NCI-H1436 (cell line): ENCODE data around the gene EIF2AK3.
"Not testable (repeated sequence)": the region's sequence is repeated elsewhere in the genome, so short reads cannot be mapped to it uniquely, and the experiment has no call there.

Source experiments
- DNase-seq: peaks from one replicate; lab custom pipeline; 2025; lab: John Stamatoyannopoulos, UW

The EIF2AK3 gene

DNA sequence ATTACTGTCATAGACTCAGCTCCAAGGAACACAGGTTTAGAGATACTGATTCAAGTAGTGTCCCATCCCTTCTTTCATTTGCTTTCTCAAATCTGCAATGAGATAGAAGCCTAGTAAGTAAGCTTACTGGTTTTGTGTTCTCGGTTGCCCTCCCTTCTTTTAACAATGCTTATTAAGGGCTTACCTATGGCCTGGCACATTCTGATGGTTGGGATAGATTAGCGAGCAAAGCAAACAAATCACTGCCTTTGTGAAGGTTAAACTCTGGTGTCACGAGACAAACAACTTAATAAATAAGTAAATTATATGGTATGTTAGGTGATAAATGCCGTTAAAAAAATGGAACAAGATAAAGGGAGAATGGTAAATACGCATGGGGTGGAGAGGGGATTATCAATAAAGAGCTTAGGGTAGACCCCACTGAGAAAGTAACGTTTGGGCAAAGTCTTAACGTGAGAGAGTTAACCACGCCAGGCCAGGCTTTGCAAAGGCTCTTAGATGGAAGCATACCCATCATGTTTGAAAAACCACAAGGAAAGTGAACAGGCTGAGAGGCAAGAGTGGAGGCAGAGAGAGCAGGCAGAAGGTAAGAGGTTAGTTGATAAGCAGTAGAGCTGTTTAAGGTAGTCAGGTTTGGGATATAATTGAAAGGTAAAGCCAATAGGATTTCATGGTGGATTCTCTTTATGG is 31.0 kb downstream of the EIF2AK3 start:
- no peak for DNase-seq

DNA sequence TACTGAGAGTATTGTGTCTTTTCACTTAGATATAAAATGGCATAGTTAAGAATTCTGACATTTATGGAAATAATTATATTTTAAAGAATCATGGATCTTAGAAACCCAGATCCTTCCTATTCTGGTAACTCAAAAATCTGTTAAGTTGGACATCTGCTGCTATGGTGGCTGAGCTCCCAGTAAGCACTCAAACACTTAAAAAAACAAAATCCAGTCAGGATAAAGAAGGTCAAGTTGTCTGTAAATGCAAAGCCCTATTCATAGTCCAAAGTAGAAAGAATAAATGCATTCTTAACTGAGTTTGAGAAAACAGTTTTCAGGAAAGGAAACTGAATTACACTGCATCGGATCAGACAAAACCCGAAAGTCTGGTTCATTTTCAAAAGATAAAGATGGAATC is 35.6 kb downstream of the EIF2AK3 start:
- no peak for DNase-seq

DNA sequence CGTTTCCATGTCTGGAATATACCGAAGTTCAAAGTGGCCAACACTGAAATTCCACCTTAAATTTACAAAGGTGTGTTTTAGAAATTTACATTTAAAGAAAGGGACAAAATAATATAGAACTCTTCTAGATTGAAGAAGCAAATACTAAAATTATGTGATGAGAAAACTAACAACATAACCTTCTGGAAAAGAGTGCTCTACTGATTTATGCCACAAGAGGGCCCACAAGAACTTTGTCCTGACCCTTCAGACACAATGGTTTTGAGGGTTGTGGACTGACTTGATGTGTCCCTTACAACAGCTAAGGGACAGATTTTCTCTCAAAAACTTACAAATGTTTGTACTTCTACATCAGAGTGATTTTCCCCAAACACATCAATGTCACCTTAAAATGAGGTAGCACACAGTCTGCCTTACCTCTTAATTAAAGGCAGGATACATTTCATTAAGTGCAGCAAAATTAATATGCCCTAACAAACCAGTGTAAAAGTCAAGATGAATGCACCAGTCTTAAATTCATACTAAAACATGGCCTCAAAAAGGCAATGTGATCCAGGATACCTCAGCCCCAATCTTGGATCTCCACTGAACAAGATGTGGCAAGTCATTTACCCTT is 36.2 kb downstream of the EIF2AK3 start:
- DNase-seq, result peak; percentile 0

DNA sequence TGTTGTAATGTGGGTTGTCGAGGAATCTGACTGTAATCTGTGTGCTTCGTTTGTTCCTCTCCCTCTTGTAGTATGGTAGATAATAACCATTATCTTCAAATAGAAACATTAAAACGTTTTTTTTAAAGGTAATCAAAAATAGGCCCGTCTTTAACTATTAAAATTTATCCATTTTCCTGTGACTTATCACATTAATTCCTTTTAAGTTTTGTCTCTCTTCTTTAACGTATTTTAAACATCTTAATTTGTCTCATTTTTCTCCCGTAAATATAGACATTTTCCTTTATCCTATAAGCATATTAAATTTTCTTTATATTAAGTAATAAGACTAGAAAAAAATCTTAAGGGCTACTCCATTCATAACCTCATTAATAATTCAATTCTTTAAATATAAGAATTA is 41.3 kb downstream of the EIF2AK3 start:
- DNase-seq, result no peak

DNA sequence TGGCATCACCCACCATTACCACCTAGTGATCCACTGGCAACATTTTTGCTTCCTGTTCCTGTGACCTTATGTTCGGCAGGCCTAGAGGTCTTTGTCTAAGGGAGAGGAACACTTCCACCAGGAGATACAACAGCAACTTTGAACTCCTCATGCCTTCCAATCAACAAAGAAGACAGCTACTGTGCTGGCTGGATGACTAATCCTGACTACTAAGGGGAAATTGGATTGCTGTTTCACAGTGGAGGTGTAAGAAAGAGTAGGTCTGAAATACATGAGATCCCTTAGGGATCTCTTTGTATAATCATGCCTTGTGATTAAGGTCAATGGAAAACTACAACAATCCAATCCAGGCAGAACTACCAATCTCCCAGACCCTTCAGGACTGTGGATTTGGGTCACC is 45.2 kb downstream of the EIF2AK3 start:
- no peak for DNase-seq

DNA sequence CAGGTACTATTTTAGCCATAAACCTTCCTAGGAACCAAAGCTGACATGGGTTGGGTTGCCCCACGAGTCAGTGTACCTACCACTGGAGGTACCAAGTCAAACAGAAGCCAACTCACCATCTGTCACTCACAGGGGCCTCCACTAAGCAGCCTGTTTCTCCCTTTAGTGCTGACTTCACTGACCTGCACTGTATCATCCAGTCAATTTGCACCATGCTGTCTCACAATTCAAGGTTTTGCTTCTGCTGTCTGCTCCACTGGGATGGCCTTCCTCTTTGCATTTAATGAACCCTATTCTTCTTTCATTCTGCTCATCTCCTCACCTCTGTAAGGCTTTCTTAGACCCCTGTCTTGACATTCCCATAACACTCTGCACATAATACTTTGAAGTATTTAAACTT is 47.2 kb downstream of the EIF2AK3 start:
- DNase-seq, result no peak

DNA sequence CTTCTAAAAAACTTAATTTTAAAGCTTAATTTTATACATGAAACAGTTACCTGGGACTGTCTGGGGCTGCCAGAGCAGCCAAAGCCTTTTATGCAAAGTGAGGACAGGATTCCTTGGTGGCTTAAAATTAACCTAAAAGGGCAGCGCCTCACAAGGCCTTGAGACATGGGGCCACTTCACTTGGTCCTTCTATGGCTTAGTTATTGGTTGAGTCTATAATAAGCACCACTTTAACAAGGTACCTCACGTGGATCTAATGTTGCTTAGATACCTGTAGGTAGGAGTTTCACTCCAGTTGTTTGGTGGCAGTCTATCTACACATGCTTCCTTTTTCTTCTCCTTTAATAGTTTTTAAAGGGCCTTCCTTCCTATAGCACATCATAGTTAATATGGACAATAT is 51.6 kb downstream of the EIF2AK3 start:
- DNase-seq, result no peak

DNA sequence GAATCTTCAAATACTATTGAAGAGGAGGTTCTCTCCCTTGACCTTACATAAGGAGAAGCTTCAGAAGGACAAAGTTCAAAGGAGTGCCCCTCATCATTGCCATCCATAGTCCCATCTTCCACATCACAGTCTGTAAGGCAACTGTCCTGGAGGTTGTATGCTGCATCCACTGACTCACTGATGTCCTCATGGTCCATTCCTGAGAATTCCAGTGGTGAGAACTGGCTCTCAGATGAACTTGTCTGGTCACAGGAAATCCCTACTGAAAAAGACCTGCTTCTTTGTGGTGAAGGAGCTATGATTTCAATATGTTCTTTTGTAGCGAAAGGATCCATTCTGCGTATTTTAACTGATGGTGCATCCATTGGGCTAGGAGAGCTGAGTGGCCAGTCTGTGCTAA is 52.2 kb downstream of the EIF2AK3 start:
- DNase-seq, result no peak

DNA sequence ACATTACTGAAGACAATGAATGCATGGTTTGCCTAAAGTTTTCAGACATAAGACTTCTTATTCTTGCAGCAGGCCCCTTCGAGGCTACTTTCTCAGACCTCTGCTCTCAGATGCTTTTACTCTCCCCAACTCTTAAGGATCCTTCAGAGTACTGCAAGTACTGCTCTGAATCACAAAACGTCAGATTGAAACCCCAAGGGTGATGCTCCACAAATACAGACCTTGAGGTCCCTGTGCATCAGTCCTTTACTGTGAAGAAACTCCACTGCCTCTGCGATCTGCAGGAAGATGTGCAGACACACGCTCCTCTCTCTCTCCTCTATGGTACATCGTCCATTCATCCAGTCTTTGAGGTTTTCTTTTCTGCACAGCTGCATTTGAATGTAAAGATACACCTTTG is 52.8 kb downstream of the EIF2AK3 start:
- no peak for DNase-seq

DNA sequence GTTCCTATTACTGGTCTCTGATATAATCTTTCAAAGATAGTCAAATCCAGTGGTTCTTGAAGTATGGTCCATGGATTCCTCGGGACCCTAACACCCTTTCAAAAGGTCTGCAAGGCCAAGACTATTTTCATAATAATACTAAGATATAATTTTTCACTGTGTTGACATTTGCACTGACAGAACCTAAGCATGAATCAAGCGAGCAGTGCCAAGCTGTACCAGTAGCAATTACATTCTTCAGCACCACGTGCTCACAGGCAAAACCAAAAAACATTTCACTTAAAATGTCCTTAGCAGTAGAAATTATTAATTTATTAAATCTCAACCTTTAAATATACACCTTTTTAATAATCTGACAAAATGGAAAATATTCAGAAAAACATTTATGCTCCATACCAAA is 59.1 kb downstream of the EIF2AK3 start:
- no peak for DNase-seq

DNA sequence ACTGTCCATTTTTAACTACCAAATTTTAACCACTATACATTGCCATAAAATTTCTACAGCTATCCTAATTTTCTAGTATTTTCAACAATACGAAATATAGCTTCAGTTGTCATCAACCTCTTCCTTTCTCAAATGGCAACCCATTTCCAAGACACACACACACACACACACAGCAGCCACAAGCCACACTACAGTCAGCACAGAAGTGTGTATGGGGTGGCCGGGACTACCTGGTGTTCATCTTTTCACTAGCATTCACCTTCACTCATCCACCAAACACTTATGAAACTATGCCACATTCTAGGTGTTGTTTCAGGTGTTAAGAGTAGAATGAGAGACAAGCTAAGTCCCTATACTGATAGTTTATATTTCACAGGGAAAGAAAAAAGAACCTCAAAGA is 62.9 kb downstream of the EIF2AK3 start:
- DNase-seq, result no peak

DNA sequence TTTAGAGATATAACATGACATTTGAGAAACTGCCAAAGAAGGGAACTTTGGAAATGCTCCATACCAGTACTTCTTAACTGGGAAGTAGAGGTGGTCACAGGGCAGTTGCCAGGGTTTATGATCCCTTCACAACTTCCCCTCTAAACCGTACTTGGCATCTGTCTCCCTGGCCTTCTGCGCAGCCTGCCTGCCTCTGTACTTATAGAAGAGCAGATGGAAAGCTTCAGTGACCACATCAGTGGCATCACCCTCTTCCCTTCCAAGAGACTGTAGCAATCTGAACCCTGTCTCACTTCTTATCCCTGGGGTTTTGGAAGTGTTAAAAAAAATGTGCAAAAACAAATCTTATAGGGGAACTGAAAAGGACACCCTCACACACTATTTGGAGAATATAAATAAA is 64.1 kb downstream of the EIF2AK3 start:
- DNase-seq, result no peak

DNA sequence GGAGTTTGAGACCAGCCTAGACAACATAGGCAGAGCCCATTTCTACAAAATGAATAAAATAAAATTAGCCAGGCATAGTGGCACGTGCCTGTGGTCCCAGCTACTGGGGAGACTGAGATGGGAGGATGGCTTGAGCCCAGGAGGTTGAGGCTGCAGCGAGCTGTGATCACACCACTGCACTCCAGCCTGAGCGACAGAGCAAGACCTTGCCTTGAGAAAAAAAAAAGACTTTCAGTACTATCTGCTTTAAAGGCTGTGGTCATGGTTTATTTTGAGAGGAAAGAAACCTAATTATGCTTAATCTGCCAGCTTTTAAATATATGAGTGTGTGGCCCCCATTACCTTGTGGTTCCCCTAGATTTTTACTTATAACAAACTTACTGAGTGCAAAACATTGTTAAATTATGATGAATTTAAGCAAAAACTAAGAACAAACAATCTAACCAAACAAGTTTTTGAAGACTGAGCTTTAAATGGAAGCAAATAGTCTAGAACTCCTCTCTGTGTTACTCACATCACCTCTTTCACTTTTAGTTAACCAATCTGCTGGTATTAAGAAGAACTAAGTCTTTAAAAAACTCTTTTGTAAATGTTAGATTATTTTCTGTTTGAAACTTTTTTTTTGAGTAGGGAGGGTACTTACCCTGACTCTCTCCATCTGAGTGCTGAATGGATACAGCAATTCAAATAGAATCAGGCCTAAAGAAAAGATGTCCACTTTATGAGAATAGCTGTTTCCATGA is 65.4 kb downstream of the EIF2AK3 start:
- no peak for DNase-seq

DNA sequence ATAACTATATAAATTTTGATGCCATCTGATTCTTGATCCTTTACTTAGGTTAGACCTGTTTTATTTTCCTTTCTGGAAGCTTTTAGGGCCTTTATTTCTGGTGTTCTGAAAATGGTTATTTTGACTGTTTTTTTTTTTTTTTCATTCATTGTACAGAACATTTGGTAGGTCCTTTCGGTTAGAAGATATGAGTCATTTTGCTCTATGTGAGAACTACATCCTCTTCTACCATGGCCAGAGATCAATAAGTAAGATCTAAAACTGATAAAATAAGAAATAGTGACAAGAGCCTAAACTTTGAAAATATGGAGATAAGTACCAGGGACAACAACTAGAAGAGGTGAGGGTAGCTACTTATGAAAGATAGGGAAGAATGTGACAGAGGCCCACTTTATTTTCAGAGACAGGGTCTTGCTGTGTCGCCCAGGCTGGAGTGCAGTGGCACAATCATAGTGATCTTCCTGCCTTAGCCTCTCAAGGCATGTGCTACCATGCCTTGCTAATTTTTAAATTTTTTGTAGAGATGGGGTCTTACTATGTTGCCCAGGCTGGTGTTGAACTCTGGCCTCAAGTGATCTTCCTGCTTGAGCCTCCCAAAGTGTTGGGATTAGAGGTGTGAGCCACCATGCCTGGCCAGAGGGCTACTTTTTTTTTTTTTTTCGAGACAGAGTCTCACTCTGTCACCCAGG is 66.5 kb downstream of the EIF2AK3 start:
- DNase-seq, result no peak

DNA sequence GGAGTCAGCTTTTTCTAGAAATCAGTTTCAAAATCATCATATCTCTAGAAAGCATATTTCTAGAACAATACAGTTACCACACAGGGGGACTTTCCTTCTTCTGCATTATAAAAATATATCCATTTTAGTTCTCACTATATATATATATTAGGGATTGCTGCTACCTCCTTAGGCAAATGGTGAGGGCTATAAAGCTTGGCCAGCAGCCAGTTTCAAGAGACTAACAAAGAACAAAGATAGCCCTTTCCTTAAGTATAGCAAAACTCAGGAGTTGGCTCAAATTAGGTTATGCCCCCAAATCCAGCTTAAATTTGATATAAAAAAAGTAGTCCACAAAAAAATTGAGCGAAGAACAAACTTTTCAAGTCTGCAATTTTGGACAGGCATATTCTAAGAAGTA is 70.0 kb downstream of the EIF2AK3 start:
- DNase-seq, result no peak

DNA sequence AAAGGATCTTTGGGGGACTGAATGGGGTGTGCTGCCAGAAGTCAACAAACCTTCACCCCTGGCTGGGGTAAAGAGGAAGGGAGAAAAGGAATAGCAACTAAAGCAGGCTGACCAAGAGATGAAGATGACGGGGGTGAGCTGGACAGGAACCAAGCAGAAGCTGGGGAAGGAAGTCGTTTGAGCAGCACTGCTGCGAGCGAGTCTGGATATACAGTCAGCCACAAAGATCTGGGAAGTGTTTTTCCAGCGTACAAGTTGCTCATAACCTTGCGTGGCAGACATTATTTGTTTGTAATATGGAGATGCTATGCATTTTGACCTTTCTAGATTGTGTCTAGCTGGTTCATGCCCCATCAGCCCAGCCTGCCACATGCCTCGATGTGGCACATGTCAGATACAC is 71.2 kb downstream of the EIF2AK3 start:
- no peak for DNase-seq

DNA sequence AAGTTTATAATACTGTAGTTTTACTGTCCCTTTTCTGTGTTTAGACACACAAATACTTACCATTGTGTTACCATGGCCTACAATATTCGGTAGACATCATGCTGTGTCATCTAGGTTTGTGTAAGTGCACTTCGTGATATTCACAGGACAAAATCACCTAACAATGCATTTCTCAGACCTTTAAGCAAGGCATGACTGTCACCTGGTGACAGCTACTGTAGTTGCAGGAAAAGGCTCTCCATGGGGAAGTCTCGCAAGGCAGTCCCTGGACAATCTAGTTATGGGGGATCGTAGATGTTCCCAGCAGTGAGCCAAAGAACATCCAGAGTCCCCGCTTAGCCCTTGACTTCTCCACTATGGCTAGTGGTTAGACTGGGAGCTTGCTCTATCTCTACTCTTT is 73.1 kb downstream of the EIF2AK3 start:
- DNase-seq, result no peak

DNA sequence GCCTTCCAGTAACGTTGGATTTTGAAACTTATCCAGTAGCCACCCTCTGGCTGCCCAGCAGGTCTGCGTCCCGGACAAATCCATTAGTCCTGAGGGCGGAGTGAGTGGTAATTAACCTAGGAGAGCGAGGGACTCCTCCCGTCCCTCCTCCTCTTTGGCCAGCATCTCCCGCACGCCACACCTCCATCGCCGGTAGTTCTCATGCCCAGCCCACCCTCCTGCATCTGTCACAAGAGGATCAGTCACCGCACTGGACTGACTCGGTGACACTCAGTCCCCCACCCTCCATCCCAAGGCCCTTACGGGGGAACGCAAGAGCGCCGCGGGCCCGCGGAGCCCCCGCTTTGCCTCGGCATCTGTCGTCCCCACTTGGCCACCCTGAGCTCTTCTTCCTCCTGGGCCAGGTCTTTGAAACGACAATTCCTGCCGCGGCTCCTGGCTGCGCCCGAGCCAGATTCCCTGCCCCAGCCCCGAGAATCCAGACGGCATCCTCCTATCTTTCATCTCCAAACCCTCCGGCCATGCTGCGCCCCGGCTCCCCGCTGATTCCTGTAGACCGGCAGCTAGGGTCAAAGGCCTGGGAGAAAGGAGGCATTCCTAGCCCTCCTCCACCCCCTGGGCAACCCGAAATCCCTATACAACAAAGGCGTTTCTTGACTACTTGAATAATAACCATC is 77.5 kb downstream of the EIF2AK3 start:
- no peak for DNase-seq

DNA sequence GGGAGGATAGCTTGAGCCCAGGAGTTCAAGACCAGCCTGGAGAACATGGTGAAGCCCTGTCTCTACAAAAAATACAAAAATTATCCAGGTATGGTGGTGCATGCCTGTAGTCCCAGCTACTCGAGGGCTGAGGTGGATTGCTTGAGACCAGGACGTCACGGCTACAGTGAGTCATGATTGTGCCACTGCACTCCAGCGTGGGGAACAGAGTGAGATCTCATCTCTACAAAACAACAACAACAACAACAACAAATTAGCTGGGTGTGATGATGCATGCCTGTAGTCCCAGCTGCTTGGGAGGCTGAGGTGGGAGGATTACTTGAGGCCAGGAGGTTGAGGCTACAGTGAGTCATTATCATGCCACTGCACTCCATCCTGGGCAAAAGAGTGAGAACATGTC is 81.0 kb downstream of the EIF2AK3 start:
- DNase-seq, result not testable (repeated sequence)

DNA sequence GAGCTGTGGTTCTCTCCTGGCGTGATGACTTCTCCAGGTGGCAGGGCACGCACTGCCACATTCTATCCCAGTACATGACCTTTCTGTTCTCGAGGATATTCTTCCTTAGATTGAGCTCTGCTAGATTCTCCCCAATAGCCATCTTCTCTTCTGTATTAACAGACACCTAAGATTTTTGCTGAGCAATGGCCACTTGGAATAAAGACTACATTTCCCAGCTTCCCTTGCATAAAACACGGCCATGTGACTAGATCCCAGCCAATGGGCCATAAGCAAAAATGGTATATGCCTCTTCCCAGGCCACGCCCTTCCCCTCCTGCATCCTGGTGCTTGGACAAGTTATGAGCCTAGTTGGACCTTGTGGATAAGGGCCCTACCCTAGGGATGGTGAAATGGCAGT is 82.1 kb downstream of the EIF2AK3 start:
- DNase-seq, result no peak

DNA sequence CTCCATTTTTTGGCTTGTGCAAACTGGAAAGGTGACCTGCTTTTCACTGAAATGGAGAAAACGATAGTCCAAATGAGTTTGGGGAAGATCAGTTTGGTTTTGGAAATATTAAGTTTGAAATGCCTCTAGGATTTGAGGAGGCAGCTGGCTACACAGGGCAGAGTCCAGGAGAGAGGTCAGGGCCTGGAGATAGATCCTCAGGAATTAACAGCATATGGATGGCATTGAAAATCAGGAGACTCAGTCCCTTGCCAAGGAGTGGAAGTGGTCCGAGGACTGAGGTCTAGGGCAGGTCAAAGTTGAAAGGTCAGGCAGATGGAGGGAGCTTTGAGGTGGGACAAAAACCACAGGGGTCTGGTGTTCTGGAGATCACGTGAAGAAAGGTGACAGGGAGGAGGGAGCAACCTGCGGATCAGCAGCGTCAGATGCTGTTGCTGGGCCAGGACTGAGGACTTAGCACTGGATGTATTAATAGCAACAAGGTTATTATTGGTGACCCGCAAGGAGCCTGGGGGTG is 83.7 kb downstream of the EIF2AK3 start:
- DNase-seq, result no peak

DNA sequence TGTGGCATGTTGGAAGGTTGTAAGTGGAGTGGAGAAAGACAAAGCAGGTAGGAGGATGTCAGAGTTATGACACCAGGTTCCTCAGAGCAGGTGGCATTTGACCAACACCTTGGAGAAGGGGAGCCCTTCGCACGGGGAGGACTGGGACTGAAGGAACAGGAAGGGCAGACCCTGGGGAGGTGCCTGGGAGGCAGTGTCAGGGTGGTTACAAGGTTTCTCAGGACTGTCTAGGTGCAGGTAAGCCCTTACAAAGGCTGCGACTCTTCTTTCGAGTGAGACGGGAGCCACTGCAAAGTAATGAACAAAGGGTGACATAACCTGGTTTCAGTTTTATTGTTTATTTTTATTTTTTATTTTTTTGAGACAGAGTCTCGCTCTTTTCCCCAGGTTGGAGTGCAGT is 84.6 kb downstream of the EIF2AK3 start:
- no peak for DNase-seq
